ENCODE data around the gene HDAC4.

The HDAC4 gene

DNA sequence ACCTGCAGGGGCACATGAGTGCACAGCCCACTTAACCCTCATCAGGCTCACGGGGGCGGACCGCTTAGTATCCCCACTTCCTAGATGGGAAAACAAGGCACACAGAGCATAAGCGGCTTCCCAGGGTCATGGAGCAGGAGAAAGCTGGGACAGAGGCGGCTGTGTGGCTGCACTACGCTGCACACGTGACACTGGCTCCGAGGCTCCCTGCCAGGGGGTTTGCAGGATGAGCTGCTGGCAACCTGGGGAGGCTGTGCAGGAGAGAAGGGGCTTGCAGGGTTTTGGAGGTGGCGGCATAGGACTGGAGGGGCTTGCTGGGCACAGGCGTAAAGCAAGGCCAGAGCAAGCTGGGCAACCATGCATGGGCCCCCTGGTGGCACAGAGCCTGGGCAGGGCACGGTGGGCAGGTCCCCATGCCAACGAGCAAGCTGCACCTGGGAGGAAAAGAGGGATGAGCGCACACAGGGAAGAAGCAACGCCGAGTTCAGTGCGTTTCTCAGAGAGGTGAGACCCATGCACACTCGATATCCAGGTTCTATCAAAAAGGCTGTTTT lies 268.6 kb downstream of the HDAC4 start:
- DNase-seq (ENCODE audit: low read depth) = no peak
- TF ChIP-seq, protein P1, sequence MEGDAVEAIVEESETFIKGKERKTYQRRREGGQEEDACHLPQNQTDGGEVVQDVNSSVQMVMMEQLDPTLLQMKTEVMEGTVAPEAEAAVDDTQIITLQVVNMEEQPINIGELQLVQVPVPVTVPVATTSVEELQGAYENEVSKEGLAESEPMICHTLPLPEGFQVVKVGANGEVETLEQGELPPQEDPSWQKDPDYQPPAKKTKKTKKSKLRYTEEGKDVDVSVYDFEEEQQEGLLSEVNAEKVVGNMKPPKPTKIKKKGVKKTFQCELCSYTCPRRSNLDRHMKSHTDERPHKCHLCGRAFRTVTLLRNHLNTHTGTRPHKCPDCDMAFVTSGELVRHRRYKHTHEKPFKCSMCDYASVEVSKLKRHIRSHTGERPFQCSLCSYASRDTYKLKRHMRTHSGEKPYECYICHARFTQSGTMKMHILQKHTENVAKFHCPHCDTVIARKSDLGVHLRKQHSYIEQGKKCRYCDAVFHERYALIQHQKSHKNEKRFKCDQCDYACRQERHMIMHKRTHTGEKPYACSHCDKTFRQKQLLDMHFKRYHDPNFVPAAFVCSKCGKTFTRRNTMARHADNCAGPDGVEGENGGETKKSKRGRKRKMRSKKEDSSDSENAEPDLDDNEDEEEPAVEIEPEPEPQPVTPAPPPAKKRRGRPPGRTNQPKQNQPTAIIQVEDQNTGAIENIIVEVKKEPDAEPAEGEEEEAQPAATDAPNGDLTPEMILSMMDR (conservative IDR thresholded peaks at IDR 0.05; ENCODE audit: low read depth, low read length) = no peak
- no peak overlapping the region for H3K4me3 ChIP-seq (ENCODE audit: low read length)

DNA sequence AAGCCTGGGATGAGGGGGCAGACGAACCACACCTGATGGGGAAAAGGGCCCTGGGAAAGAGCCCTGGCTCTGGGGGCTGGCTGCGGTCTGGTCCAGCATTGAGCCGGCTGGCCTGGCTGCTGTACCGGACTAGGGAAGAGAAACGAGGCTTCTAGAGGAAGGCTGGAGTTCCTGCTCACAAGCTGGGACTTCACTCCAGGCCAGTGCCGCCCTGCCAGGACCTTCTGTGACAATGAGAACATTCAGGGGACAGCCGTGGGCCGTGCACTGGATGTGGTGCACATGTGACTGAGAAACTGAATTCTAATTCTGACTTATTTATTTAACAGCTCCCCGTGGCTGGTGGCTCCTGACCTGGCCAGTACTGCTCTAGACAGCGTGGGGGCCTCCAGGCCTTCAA lies 269.3 kb downstream of the HDAC4 start:
- TF ChIP-seq, protein P1 (conservative IDR thresholded peaks at IDR 0.05; ENCODE audit: low read depth, low read length) = no peak
- no peak for DNase-seq (ENCODE audit: low read depth)

DNA sequence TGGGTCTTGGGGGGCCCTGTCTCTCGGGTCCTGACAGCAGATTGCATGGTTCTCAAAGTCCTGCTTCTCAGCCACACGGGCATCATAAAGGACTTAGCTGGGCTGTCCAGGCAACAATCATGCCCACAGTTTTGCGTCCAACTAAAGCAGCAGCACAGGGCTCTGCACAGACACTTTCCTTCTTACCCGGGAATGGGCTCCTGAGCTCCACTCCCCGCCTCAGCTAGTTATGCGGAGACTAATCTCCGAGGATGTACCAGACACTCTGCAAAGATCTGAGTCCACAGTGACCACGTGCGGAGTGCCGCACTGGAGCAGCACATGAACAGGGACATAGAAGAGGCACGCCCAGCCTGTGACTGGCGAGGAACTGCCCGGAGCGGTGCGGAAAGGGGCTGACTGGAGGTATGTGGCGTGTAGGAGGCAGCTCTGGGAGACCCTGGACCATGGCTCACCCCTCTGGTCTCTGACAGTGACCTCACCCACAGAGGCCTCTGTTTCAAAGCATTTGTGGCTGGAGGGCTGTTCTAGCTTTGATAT lies 270.0 kb downstream of the HDAC4 start:
- no peak for DNase-seq (ENCODE audit: low read depth)
- H3K4me3 ChIP-seq (ENCODE audit: low read length) = no peak overlapping the region
- TF ChIP-seq, protein P1 (conservative IDR thresholded peaks at IDR 0.05; ENCODE audit: low read depth, low read length) = no peak

More for the DNA sequence above, 269.3 kb downstream of the HDAC4 start:
- no peak overlapping the region for H3K4me3 ChIP-seq (ENCODE audit: low read length)

DNA sequence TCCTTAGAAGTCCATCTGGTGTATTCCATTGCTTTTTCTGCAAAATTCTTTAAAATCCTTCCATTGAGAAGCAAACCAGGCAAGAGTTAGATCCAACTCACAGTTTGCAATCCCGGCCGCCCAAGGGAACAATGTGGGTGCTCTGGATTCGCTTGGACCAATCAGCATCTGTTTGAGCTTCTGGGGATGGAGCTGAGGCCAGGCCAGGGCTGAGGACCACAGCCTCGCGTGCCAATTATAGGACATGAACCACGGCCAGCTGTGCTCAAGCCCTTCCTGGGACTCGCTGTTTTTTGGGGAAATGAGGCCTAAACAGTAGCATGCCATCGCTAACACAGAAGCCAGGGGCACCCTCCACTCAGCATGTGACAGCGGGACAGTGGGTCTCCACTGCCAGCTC lies 270.8 kb downstream of the HDAC4 start:
- no peak for DNase-seq (ENCODE audit: low read depth)
- H3K4me3 ChIP-seq (ENCODE audit: low read length) = no peak overlapping the region
- TF ChIP-seq, protein P1 (conservative IDR thresholded peaks at IDR 0.05; ENCODE audit: low read depth, low read length) = no peak

DNA sequence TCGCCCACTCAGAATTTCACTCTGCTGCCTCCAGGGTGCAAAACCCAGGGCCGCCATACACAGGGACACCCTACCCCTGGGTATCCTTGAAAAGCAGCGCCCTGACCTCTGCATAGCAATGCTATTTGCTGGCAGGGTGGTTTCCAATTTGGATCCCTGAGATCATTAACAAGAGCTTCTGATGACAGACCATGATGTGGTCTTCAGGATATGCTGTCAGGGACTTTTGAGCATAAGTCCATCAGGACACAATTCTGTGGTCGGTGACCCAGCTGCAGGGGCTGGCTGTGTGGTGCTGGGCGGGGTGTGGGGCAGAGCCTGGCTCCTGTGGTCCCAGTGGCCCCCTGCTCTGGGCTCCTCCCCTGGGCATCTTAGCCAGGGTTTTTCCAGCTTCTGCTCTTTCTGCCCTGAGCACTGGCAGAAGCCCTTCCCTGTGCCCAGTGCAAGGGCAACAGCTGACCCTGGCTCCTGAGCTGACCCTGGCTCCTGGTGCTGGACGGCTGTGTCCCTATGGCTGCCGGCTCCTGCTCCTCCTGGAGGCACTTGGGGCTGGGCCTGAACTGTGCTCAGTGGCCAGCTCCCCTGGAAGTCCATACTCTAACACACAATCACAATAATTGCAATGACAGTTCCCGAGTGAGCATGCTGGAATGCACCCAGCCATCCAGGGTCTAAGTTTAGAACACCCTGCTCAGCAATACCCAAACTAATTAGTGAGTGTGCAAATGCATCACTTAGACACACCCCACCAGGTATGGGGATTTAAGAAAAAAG lies 271.5 kb downstream of the HDAC4 start:
- TF ChIP-seq, protein P1 (conservative IDR thresholded peaks at IDR 0.05; ENCODE audit: low read depth, low read length) = no peak
- H3K4me3 ChIP-seq (ENCODE audit: low read length) = no peak overlapping the region
- DNase-seq (ENCODE audit: low read depth) = no peak

DNA sequence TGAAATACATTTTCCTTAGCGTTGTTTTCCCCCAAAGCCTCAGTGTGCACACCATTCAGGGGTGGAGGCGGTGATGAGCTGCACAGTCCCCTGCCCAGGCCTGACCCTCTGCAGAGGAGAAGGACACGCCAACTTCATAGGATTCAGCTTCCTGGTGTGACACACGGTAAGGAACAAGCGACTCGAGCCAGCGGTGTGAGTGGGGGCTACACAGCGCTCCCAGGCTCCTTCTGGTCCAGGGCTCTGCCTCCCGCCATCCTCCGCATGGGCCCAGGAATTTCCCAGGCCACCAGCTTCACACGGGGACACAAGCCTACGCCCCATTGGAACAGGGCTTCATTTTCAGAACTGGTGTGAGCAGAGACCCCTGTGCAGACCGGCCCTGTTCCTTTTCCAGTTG lies 272.1 kb downstream of the HDAC4 start:
- no peak for DNase-seq (ENCODE audit: low read depth)
- TF ChIP-seq, protein P1 (conservative IDR thresholded peaks at IDR 0.05; ENCODE audit: low read depth, low read length) = no peak
- no peak overlapping the region for H3K4me3 ChIP-seq (ENCODE audit: low read length)

DNA sequence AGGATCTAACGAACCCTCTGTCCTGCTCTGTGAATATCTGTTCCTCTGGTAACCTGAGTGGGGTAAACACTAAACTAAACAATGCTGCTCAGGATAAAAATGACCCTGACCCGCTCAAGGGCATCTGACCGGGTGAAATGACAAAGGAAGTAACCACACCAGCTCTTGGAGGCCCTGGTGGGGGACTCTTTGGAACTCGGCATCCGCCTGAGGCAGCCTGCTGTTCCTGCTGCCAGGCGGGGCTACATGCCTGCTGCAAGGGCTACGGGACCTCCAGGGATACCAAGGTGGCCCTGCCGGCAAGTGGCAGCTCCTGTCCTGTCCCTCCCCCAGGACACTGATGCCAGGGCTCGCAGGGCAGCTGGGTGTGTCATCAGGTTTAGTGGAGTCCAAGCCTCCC lies 273.3 kb downstream of the HDAC4 start:
- no peak overlapping the region for H3K4me3 ChIP-seq (ENCODE audit: low read length)
- DNase-seq (ENCODE audit: low read depth) = no peak
- TF ChIP-seq, protein P1 (conservative IDR thresholded peaks at IDR 0.05; ENCODE audit: low read depth, low read length) = no peak

Data from retinal pigment epithelial cell (primary cell).